ENCODE data around the gene MROH7. TPM values are rescaled to one million over a fixed set of nuclear protein-coding genes. Genes with fewer than 3 reads are reported as not detected.

The MROH7 gene
- total RNA-seq, 1 experiment from 2014 or later = not detected

- no peaks in the 10 kb centered on the region for H3K9me2 ChIP-seq (replicated peaks; ENCODE audit: low read length)
- H3K9ac ChIP-seq (ENCODE audit: low read length) = no peak overlapping the region
- ATAC-seq (no peak), DNase-seq (no peak)
- TF ChIP-seq CTCF (conservative IDR thresholded peaks at IDR 0.05; ENCODE audit: low read depth, low read length) (no peak), EZH2 (IDR thresholded peaks at IDR 0.05; ENCODE audit: low read length, unreplicated experiment) (no peak), EZH2phosphoT487 (IDR thresholded peaks at IDR 0.05; ENCODE audit: borderline replicate concordance, low read length) (no peak)
- no peak overlapping the region for H3K4me3 ChIP-seq (ENCODE audit: low read length)
- no peak overlapping the region for H3K27ac ChIP-seq (ENCODE audit: low read length)
- ChIA-PET POLR2A (ENCODE audit: unreplicated experiment) (interaction anchor here (0.6 kb wide), 1 partner anchor 397 kb away, joined by 3 read pairs; no protein-coding TSS in a partner anchor), CTCF (no interaction called here)
- H3K4me2 ChIP-seq (ENCODE audit: low read length) = no peak overlapping the region
- no peaks in the 10 kb centered on the region for H3K27me3 ChIP-seq (ENCODE audit: low read length)
- no peaks in the 10 kb centered on the region for H4K20me1 ChIP-seq (ENCODE audit: low read length)
- peaks cover 2% of the 10 kb centered on the region for H3F3A ChIP-seq (ENCODE audit: low read length, unreplicated experiment)
- BruUV-seq (replicated peaks) = no TSS peak
- no peaks in the 10 kb centered on the region for H3K79me2 ChIP-seq (ENCODE audit: low read length)
- peaks cover 78% of the 10 kb centered on the region for H3K36me3 ChIP-seq (ENCODE audit: low read depth, low read length)
- no peak overlapping the region for H2AFZ ChIP-seq (ENCODE audit: low read length)
- no peaks in the 10 kb centered on the region for H3K4me1 ChIP-seq (ENCODE audit: insufficient read depth, low read length)
- intact Hi-C loops (cut with micrococcal nuclease) = no loop called here
- H3K9me3 ChIP-seq (ENCODE audit: low read length) = no peaks in the 10 kb centered on the region
These were observed 83.2 kb downstream of the MROH7 start for GRCh38 chr1:54724771-54725170.

GRCh38 chr1:54728027-54728426, 86.4 kb downstream of the MROH7 start:
- ChIA-PET CTCF (interaction anchor here (0.6 kb wide), 1 partner anchor 177 kb away, joined by 3 read pairs; no protein-coding TSS in a partner anchor), POLR2A (ENCODE audit: unreplicated experiment) (no interaction called here)
- H4K20me1 ChIP-seq (ENCODE audit: low read length) = no peaks in the 10 kb centered on the region
- intact Hi-C loops (cut with micrococcal nuclease) = no loop called here
- ATAC-seq = no peak
- DNase-seq = no peak
- no peak overlapping the region for H3K4me2 ChIP-seq (ENCODE audit: low read length)
- no peaks in the 10 kb centered on the region for H3K4me1 ChIP-seq (ENCODE audit: insufficient read depth, low read length)
- peaks cover 68% of the 10 kb centered on the region for H3K36me3 ChIP-seq (ENCODE audit: low read depth, low read length)
- H3K27ac ChIP-seq (ENCODE audit: low read length) = no peak overlapping the region
- H3K27me3 ChIP-seq (ENCODE audit: low read length) = no peaks in the 10 kb centered on the region
- no peaks in the 10 kb centered on the region for H3K9me3 ChIP-seq (ENCODE audit: low read length)
- H3F3A ChIP-seq (ENCODE audit: low read length, unreplicated experiment) = no peaks in the 10 kb centered on the region
- H3K9me2 ChIP-seq (replicated peaks; ENCODE audit: low read length) = no peaks in the 10 kb centered on the region
- no peaks in the 10 kb centered on the region for H3K79me2 ChIP-seq (ENCODE audit: low read length)
- H2AFZ ChIP-seq (ENCODE audit: low read length) = no peak overlapping the region
- H3K4me3 ChIP-seq (ENCODE audit: low read length) = no peak overlapping the region
- no peak overlapping the region for H3K9ac ChIP-seq (ENCODE audit: low read length)
- TF ChIP-seq EZH2 (IDR thresholded peaks at IDR 0.05; ENCODE audit: low read length, unreplicated experiment) = no peak
- BruUV-seq (replicated peaks) = no TSS peak

GRCh38 chr1:54736685-54737084, 95.1 kb downstream of the MROH7 start:
- no peaks in the 10 kb centered on the region for H3K9me2 ChIP-seq (replicated peaks; ENCODE audit: low read length)
- intact Hi-C loops (cut with micrococcal nuclease) = no loop called here
- TF ChIP-seq EZH2 (IDR thresholded peaks at IDR 0.05; ENCODE audit: low read length, unreplicated experiment) = no peak
- TF ChIP-seq CTCF (conservative IDR thresholded peaks at IDR 0.05; ENCODE audit: low read depth, low read length) = no peak
- TF ChIP-seq EZH2phosphoT487 (IDR thresholded peaks at IDR 0.05; ENCODE audit: borderline replicate concordance, low read length) = no peak
- H3K27me3 ChIP-seq (ENCODE audit: low read length) = no peaks in the 10 kb centered on the region
- no peaks in the 10 kb centered on the region for H3K9me3 ChIP-seq (ENCODE audit: low read length)
- POLR2A ChIA-PET (ENCODE audit: unreplicated experiment) = interaction anchor here (0.7 kb wide), 1 partner anchor 803 kb away, joined by 6 read pairs; no protein-coding TSS in a partner anchor
- no peaks in the 10 kb centered on the region for H3K79me2 ChIP-seq (ENCODE audit: low read length)
- CTCF ChIA-PET = no interaction called here
- ATAC-seq = no peak
- H3K4me1 ChIP-seq (ENCODE audit: insufficient read depth, low read length) = no peaks in the 10 kb centered on the region
- H3K27ac ChIP-seq (ENCODE audit: low read length) = no peak overlapping the region
- no peak overlapping the region for H3K9ac ChIP-seq (ENCODE audit: low read length)
- DNase-seq = no peak
- peaks cover 42% of the 10 kb centered on the region for H3K36me3 ChIP-seq (ENCODE audit: low read depth, low read length)
- no peak overlapping the region for H3K4me2 ChIP-seq (ENCODE audit: low read length)
- H4K20me1 ChIP-seq (ENCODE audit: low read length) = no peaks in the 10 kb centered on the region
- H2AFZ ChIP-seq (ENCODE audit: low read length) = no peak overlapping the region
- BruUV-seq (replicated peaks) = no TSS peak
- H3K4me3 ChIP-seq (ENCODE audit: low read length) = no peak overlapping the region
- no peaks in the 10 kb centered on the region for H3F3A ChIP-seq (ENCODE audit: low read length, unreplicated experiment)
